ENCODE data around the gene ATP13A2. TPM values are rescaled to one million over a fixed set of nuclear protein-coding genes. Genes with fewer than 3 reads are reported as not detected.
"Not testable (repeated sequence)": the region's sequence is repeated elsewhere in the genome, so short reads cannot be mapped to it uniquely, and the experiment has no call there.

The ATP13A2 gene
- total RNA-seq, 1 donor from 2014 or later = 18.8 TPM

- Histone ChIP-seq H3K27ac (no peak overlapping the region), H3K9me3 (ENCODE audit: low read depth) (no peaks in the 10 kb centered on the region), H4K20me1 (ENCODE audit: low read depth) (no peaks in the 10 kb centered on the region), H3F3A (ENCODE audit: low read depth) (no peaks in the 10 kb centered on the region), H3K27me3 (no peaks in the 10 kb centered on the region), H3K36me3 (peaks cover 3% of the 10 kb centered on the region), H3K4me3 (peak overlapping the region; percentile 27), H3K9ac (no peak overlapping the region), H3K4me1 (peaks cover 7% of the 10 kb centered on the region), H2AFZ (replicated peaks) (no peak overlapping the region), H3K4me2 (peak overlapping the region; percentile 60), H3K79me2 (ENCODE audit: low read depth) (no peaks in the 10 kb centered on the region)
- Mint-ChIP-seq H3K27ac (no peak overlapping the region), H3K4me3 (no peak overlapping the region), H3K36me3 (peaks cover 13% of the 10 kb centered on the region), H3K27me3 (ENCODE audit: insufficient read depth, low read depth) (no peaks in the 10 kb centered on the region), H3K9me3 (no peaks in the 10 kb centered on the region), H3K4me1 (peaks cover 5% of the 10 kb centered on the region)
- no peak for TF ChIP-seq EZH2phosphoT487 (IDR thresholded peaks at IDR 0.05)
- TF ChIP-seq EZH2 (IDR thresholded peaks at IDR 0.05) = no peak
- TF ChIP-seq CTCF (IDR thresholded peaks at IDR 0.05) = no peak
- DNase-seq (ENCODE audit: low spot score) = peak; percentile 69
These were observed 73.1 kb downstream of the ATP13A2 start for GRCh38 chr1:16938351-16939321.

GRCh38 chr1:16936580-16936979 is 75.1 kb downstream of the ATP13A2 start:
- not testable (repeated sequence) for H3K9me3 ChIP-seq (ENCODE audit: low read depth)

More at GRCh38 chr1:16936580-16936979, 75.1 kb downstream of the ATP13A2 start:
- H3K4me3 ChIP-seq; DNase-seq (ENCODE audit: low spot score); H3K79me2 ChIP-seq (ENCODE audit: low read depth); H3K27ac Mint-ChIP-seq; H3K4me1 ChIP-seq; H3K4me2 ChIP-seq; H3K4me3 Mint-ChIP-seq; H3K4me1 Mint-ChIP-seq; H4K20me1 ChIP-seq (ENCODE audit: low read depth); H3K9me3 Mint-ChIP-seq; H3K27me3 Mint-ChIP-seq (ENCODE audit: insufficient read depth, low read depth); H3K27ac ChIP-seq; H3K9ac ChIP-seq; H3K27me3 ChIP-seq; H2AFZ ChIP-seq (replicated peaks); H3F3A ChIP-seq (ENCODE audit: low read depth); H3K36me3 ChIP-seq: not testable (repeated sequence)
- H3K36me3 Mint-ChIP-seq = peaks cover 14% of the 10 kb centered on the region

Other genes with a start within 250 kb of the ATP13A2 start
- gene RNU1-2, start 115.9 kb downstream of the ATP13A2 start, total RNA-seq (ENCODE audit: low replicate concordance) = under 0.01 TPM in 2 replicates
- gene CROCC, start 90.0 kb downstream of the ATP13A2 start, total RNA-seq (ENCODE audit: low replicate concordance) = 15.2 and 76.7 TPM in 2 replicates
- 68.8 and 160 TPM in 2 replicates for gene MFAP2, start 31.3 kb downstream of the ATP13A2 start, total RNA-seq (ENCODE audit: low replicate concordance)
- gene SDHB, start 42.1 kb upstream of the ATP13A2 start, total RNA-seq (ENCODE audit: low replicate concordance) = 53.8 and 61.2 TPM in 2 replicates
- gene PADI2, start 107.5 kb upstream of the ATP13A2 start, total RNA-seq (ENCODE audit: low replicate concordance) = 0.77 and 1.4 TPM in 2 replicates
- gene PADI1, start 193.2 kb upstream of the ATP13A2 start, total RNA-seq (ENCODE audit: low replicate concordance) = 0.09 and 0.25 TPM in 2 replicates
- gene PADI3, start 237.2 kb upstream of the ATP13A2 start, total RNA-seq (ENCODE audit: low replicate concordance) = 1.0 and 2.0 TPM in 2 replicates

All from neural progenitor cell (in vitro differentiated cells).